Suprapubic skin (tissue), 4 donors: ENCODE measurements around the gene RASA2. TPM values are rescaled to one million over a fixed set of nuclear protein-coding genes. Genes with fewer than 3 reads are reported as not detected.

ENCODE experiments used
- DNase-seq, 2 donors: peaks; one replicate each; pipeline ENCODE4 v3.0.0-alpha.2; 2019; ENCODE audit warnings: low spot score in 2 of 2
- H3K27ac ChIP-seq: fragments of 200-600 bp; sonication (generic); one replicate; pipeline ENCODE4 v1.5.1; 2019
- H3K27me3 ChIP-seq: fragments of 200-600 bp; sonication (generic); one replicate; pipeline ENCODE4 v1.5.1; 2019
- H3K36me3 ChIP-seq: fragments of 200-600 bp; sonication (generic); one replicate; pipeline ENCODE4 v1.5.1; 2019
- H3K4me1 ChIP-seq: fragments of 200-600 bp; sonication (generic); one replicate; pipeline ENCODE4 v1.5.1; 2019
- H3K4me3 ChIP-seq: fragments of 200-600 bp; sonication (generic); one replicate; pipeline ENCODE4 v1.5.1; 2019; ENCODE audit warnings: mild to moderate bottlenecking
- H3K9me3 ChIP-seq: fragments of 200-600 bp; sonication (generic); one replicate; pipeline ENCODE4 v1.5.1; 2019
- EP300 ChIP-seq: sonication (generic); formaldehyde crosslinking; IDR thresholded peaks from one replicate; pipeline ENCODE4 v1.6.1; 2017; ENCODE audit warnings: antibody characterized with exemption
- POLR2A ChIP-seq, 2 donors: fragments of 450-650 bp; IDR thresholded peaks; one replicate each; pipeline ENCODE4 v1.6.1; 2017; ENCODE audit warnings: antibody characterized with exemption in 2 of 2, mild to moderate bottlenecking in 2 of 2, moderate library complexity in 2 of 2
- POLR2AphosphoS5 ChIP-seq, 3 donors: sonication (generic); formaldehyde crosslinking; IDR thresholded peaks; one replicate each; pipeline ENCODE4 v1.6.1; 2017; ENCODE audit warnings: antibody characterized with exemption in 3 of 3
- WGBS: methylation state at CpG from one replicate; pipeline ENCODE4 v1.1.5; 2018; 5-methylcytosine and 5-hydroxymethylcytosine counted together
- total RNA-seq, 4 donors: library from RNA; depleted of rRNA; stranded (reverse); fragments of >200 nt; gene quantifications; one replicate each; pipeline ENCODE4 v1.1.0, GENCODE V29; 2016
- TF ChIP-seq, protein P1 (sequence below), 2 donors: fragments of 200-600 bp in 1 of 2; fragments of 450-650 bp in 1 of 2; sonication (generic) in 1 of 2; IDR thresholded peaks; one replicate each; pipeline ENCODE4 v1.5.1; 2016 to 2019; ENCODE audit warnings: antibody characterized with exemption in 2 of 2, mild to moderate bottlenecking in 1 of 2, moderate library complexity in 1 of 2

RASA2 gene
- total RNA-seq, 4 donors from 2014 or later: 14.3 to 48.6 (median 24.0) TPM

DNA sequence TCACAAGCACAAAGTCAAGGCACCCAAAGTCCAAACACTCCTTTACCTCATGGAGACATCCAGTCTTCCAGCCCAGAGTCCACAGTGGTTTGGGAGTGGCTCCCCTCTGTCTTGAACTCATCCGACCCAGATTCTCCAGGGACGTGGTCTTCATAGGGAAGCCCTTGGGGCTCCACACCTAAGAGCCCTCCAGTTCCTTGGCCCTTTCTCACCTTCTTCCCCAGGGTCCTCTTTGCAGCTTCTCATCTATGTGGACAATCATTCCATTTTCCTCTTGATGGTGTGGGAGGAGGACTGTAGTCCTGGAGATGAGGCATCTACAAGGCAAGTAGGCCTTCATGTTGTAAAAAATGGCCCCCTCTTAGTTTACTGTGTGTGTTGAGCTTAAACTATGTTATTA, 164.0 kb downstream of the RASA2 start:
- H3K27me3 ChIP-seq: no peaks in the 10 kb centered on the region
- TF ChIP-seq, protein P1, sequence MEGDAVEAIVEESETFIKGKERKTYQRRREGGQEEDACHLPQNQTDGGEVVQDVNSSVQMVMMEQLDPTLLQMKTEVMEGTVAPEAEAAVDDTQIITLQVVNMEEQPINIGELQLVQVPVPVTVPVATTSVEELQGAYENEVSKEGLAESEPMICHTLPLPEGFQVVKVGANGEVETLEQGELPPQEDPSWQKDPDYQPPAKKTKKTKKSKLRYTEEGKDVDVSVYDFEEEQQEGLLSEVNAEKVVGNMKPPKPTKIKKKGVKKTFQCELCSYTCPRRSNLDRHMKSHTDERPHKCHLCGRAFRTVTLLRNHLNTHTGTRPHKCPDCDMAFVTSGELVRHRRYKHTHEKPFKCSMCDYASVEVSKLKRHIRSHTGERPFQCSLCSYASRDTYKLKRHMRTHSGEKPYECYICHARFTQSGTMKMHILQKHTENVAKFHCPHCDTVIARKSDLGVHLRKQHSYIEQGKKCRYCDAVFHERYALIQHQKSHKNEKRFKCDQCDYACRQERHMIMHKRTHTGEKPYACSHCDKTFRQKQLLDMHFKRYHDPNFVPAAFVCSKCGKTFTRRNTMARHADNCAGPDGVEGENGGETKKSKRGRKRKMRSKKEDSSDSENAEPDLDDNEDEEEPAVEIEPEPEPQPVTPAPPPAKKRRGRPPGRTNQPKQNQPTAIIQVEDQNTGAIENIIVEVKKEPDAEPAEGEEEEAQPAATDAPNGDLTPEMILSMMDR (IDR thresholded peaks at IDR 0.05): no peak
- TF ChIP-seq POLR2AphosphoS5 (IDR thresholded peaks at IDR 0.05) (no peak), EP300 (no peak), POLR2A (IDR thresholded peaks at IDR 0.05) (no peak)
- H3K4me1 ChIP-seq: no peaks in the 10 kb centered on the region
- 87% methylated on average over 2 of the region's 2 CpGs for WGBS
- no peak for DNase-seq
- H3K27ac ChIP-seq: no peak overlapping the region
- H3K9me3 ChIP-seq: no peaks in the 10 kb centered on the region
- H3K4me3 ChIP-seq: no peak overlapping the region
- no peaks in the 10 kb centered on the region for H3K36me3 ChIP-seq

DNA sequence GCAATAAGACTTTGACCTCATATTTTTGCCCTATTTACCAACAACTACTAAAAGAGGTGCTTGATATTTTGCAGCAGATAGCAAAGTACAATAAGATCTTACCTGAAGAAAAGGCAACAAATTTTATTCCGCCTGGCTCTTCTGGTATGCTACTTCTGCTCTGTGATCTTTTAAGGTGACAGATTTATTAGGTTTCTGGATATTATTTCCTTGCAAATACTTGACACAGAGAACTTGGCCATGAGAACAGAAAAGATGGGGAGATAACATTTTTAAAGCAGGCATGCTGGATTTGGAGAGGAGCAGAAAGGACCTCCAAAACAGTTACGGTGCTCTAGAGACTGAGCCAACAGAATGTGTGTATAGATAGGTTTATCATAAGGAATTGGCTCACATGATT, 164.6 kb downstream of the RASA2 start:
- no peak overlapping the region for H3K4me3 ChIP-seq
- no peak overlapping the region for H3K27ac ChIP-seq
- no peak for DNase-seq
- H3K4me1 ChIP-seq: peaks cover 1% of the 10 kb centered on the region
- no peaks in the 10 kb centered on the region for H3K9me3 ChIP-seq
- no peaks in the 10 kb centered on the region for H3K27me3 ChIP-seq
- no peaks in the 10 kb centered on the region for H3K36me3 ChIP-seq
- TF ChIP-seq EP300 (no peak), POLR2A (IDR thresholded peaks at IDR 0.05) (no peak), POLR2AphosphoS5 (IDR thresholded peaks at IDR 0.05) (no peak)
- TF ChIP-seq, protein P1 (IDR thresholded peaks at IDR 0.05): no peak
- 53% methylated on average over 1 of the region's 2 CpGs for WGBS

DNA sequence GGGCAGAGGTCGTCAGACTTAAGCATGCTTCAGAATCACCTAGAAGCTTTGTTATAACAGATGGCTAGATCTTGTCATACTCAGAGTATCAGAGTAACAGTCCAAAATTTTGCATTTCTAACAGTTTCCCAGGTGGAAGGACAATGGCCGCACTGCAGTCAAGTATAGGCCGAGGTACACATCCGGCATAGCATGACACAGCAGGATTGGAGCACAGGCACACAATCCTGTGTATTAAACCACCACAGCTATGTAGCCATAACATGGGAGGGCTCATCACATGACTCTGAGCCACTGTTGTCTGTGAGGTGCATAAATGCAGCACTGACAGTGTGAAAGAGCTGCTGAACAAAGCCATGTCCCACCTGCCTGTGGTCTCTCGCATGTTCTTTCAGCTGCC, 165.5 kb downstream of the RASA2 start:
- DNase-seq: no peak
- no peak overlapping the region for H3K4me3 ChIP-seq
- TF ChIP-seq EP300: no peak
- no peak for TF ChIP-seq POLR2A (IDR thresholded peaks at IDR 0.05)
- TF ChIP-seq, protein P1 (IDR thresholded peaks at IDR 0.05): no peak
- TF ChIP-seq POLR2AphosphoS5 (IDR thresholded peaks at IDR 0.05): no peak
- peaks cover 6% of the 10 kb centered on the region for H3K4me1 ChIP-seq
- no peaks in the 10 kb centered on the region for H3K27me3 ChIP-seq
- H3K36me3 ChIP-seq: no peaks in the 10 kb centered on the region
- 80% methylated on average over 5 of the region's 5 CpGs for WGBS
- H3K9me3 ChIP-seq: no peaks in the 10 kb centered on the region
- H3K27ac ChIP-seq: no peak overlapping the region

DNA sequence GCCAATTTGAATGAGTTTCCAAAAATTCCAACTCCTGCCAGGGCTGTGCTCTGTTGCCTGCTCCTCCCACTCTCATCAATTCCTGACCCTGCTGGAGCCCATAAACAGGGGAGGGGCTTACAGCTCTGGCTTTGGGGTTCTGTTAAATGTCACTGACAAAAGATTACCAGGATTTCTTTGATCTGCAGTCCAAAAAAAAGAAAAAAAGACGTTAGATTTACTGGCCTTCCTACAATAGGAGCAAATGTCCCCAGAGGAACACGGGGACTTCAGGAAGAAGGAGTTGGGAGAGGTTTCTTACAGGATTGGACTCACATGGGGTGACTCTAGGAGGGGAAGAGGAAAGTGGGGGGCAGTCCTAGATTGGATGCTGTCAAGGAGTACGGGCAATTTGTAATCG, 167.0 kb downstream of the RASA2 start:
- H3K4me3 ChIP-seq: no peak overlapping the region
- peaks cover 6% of the 10 kb centered on the region for H3K4me1 ChIP-seq
- TF ChIP-seq POLR2AphosphoS5 (IDR thresholded peaks at IDR 0.05): no peak
- no peak for TF ChIP-seq POLR2A (IDR thresholded peaks at IDR 0.05)
- TF ChIP-seq, protein P1 (IDR thresholded peaks at IDR 0.05): no peak
- TF ChIP-seq EP300: no peak
- H3K27ac ChIP-seq: no peak overlapping the region
- H3K27me3 ChIP-seq: no peaks in the 10 kb centered on the region
- 65% methylated on average over 4 of the region's 4 CpGs for WGBS
- H3K36me3 ChIP-seq: no peaks in the 10 kb centered on the region
- no peaks in the 10 kb centered on the region for H3K9me3 ChIP-seq
- no peak for DNase-seq

DNA sequence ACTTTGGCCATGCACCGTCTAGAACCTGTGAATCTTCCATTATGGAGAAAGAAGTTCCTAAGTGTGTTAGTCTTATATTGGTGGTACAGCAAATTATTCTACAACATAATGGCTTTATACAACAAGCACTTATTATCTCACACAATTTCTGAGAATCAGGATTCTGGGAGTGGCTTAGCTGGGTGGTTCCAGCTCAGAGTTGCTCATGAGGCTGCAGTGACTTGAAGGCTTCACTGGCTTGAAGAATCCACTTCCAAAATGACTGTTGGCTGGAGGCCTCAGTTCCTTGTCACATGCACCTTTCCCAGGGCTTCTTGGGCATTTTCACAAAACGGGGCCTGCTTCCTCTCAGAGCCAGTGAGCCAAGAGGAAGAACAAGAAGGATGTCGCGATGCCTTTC, 169.0 kb downstream of the RASA2 start:
- DNase-seq: no peak
- Histone ChIP-seq H3K4me1 (peaks cover 24% of the 10 kb centered on the region), H3K9me3 (no peaks in the 10 kb centered on the region), H3K4me3 (no peak overlapping the region), H3K27me3 (peaks cover 15% of the 10 kb centered on the region), H3K27ac (no peak overlapping the region), H3K36me3 (no peaks in the 10 kb centered on the region)
- WGBS: 90% methylated on average over 4 of the region's 4 CpGs
- no peak for TF ChIP-seq POLR2A (IDR thresholded peaks at IDR 0.05)
- no peak for TF ChIP-seq EP300
- TF ChIP-seq, protein P1 (IDR thresholded peaks at IDR 0.05): no peak
- no peak for TF ChIP-seq POLR2AphosphoS5 (IDR thresholded peaks at IDR 0.05)
